Spinal cord (tissue), 10 donors: ENCODE measurements around the gene GABARAP. TPM values are rescaled to one million over a fixed set of nuclear protein-coding genes. Genes with fewer than 3 reads are reported as not detected.

Experiments
- DNase-seq, 6 donors: peaks; one replicate each; pipeline versions ENCODE4 v3.0.0 to v3.0.0-alpha.2; 2013 to 2015; ENCODE audit warnings: low spot score in 6 of 6, low read depth in 4 of 6
- H3K27ac ChIP-seq: one replicate; pipeline ENCODE4 v1.5.1; 2013; ENCODE audit warnings: low read depth, low read length, control low read depth
- H3K27me3 ChIP-seq: one replicate; pipeline ENCODE4 v1.6.1; 2013; ENCODE audit warnings: low read length; ENCODE audit not compliant: control insufficient read depth, insufficient read depth
- H3K36me3 ChIP-seq: one replicate; pipeline ENCODE4 v1.6.1; 2013; ENCODE audit warnings: low read length; ENCODE audit not compliant: control insufficient read depth, insufficient read depth
- H3K4me1 ChIP-seq: one replicate; pipeline ENCODE4 v1.6.1; 2013; ENCODE audit warnings: low read length; ENCODE audit not compliant: control insufficient read depth, insufficient read depth
- H3K4me3 ChIP-seq: one replicate; pipeline ENCODE4 v1.5.1; 2013; ENCODE audit warnings: low read depth, low read length, control low read depth
- H3K9me3 ChIP-seq: one replicate; pipeline ENCODE4 v1.6.1; 2013; ENCODE audit warnings: low read length; ENCODE audit not compliant: control insufficient read depth, insufficient read depth
- WGBS: methylation state at CpG from one replicate; pipeline ENCODE4 v1.1.5; 2013; ENCODE audit warnings: missing lambda C conversion rate; ENCODE audit not compliant: insufficient coverage; 5-methylcytosine and 5-hydroxymethylcytosine counted together
- long read RNA-seq, 4 donors: transcript quantifications; one replicate each; lab custom pipeline, GENCODE V29; 2026
- polyA plus RNA-seq, 2 donors: library from polyadenylated mRNA; unstranded; fragments of 120-200 nt; gene quantifications; one replicate each; pipeline ENCODE4 v1.2.1, GENCODE V29; 2013; ENCODE audit not compliant: insufficient read length in 2 of 2
- total RNA-seq, 2 donors: library from RNA; depleted of rRNA in 1 of 2; stranded (reverse); fragments of 120-200 nt in 1 of 2; fragments of >200 nt in 1 of 2; gene quantifications; one replicate each; pipeline versions ENCODE4 v1.2.3 to v1.2.4, GENCODE V29; 2013 to 2014
- donor health status: healthy.

GABARAP gene
- total RNA-seq = 100 to 1,000 TPM; 196 to 481 TPM
- 100 to 1,000 TPM; 431 to 461 TPM for polyA plus RNA-seq
- long read RNA-seq, donor 1, transcript GABARAP-201 (4 exons, 1,634 nt) = major isoform, 338 of 353 reads
- long read RNA-seq, donor 1, transcript GABARAP-204 (3 exons, 837 nt) = minor isoform, 11 of 353 reads
- long read RNA-seq, donor 1, partial matches to known transcripts = 0 of 353 reads
- long read RNA-seq, donor 1, other reads (novel, unspliced or antisense) = 0 of 353 reads
- long read RNA-seq, donor 2, transcript GABARAP-204 (3 exons, 837 nt) = minor isoform, 6 of 184 reads
- long read RNA-seq, donor 2, transcript GABARAP-201 (4 exons, 1,634 nt) = major isoform, 173 of 184 reads
- long read RNA-seq, donor 2, partial matches to known transcripts = 0 of 184 reads
- long read RNA-seq, donor 2, other reads (novel, unspliced or antisense) = 0 of 184 reads
- long read RNA-seq, donor 3, transcript GABARAP-201 (4 exons, 1,634 nt) = major isoform, 198 of 221 reads
- long read RNA-seq, donor 3, transcript GABARAP-205 (3 exons, 476 nt) = minor isoform, 8 of 221 reads
- long read RNA-seq, donor 3, transcript GABARAP-204 (3 exons, 837 nt) = minor isoform, 11 of 221 reads
- long read RNA-seq, donor 3, partial matches to known transcripts = 0 of 221 reads
- long read RNA-seq, donor 3, other reads (novel, unspliced or antisense) = 0 of 221 reads
- long read RNA-seq, donor 4, transcript GABARAP-201 (4 exons, 1,634 nt) = major isoform, 416 of 447 reads
- long read RNA-seq, donor 4, transcript GABARAP-204 (3 exons, 837 nt) = minor isoform, 14 of 447 reads
- long read RNA-seq, donor 4, partial matches to known transcripts = 10 of 447 reads
- long read RNA-seq, donor 4, other reads (novel, unspliced or antisense) = 0 of 447 reads

DNA sequence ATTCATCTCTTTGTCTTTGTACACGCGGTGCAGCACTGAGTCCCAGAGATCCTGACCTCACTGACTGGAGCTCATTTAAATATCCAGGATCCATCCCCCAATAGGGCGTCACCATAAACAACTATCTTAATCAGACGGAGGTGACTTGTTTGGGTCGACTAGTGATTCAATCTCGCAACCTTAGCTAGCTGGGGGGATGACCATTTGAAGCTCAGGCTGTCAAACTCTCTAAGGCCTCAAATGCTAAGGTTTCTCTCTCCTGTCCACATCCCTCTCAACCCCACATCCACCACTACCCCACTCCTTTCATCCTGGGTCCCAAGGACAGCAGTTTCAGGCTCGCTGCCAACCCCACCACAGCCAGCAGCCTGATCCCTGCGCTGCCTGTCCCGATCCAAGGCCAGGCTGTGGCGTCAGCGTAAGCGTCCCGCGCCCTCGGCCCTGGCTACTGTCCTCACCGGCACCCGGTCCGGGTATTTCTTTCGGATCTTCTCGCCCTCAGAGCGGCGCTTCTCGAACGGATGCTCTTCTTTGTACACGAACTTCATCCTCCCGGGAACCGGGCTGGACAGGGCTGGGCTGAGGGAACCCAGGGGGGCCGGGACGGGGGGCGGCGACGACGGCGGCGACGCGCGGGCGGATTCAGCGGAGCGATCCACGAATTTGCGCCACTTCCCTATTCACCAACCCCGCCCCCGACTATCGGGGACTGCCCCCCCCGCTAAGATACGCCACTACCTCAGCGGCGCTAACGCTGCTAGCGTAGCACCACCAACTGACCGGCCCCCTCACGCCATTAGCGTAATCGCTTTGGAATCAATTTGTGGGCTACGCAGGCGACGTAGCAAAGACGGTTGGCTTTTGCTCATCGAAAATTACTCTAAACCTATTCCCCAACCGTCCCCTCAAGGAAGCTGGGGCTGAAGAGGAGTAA, at the start of gene GABARAP:
Gene GABARAP, minus strand, starts transcription at position 667 of the 934 bp plus-strand sequence. Its CDS starts 119 bp downstream, at position 548.
- WGBS = 0% methylated on average over 45 of the region's 62 CpGs

DNA sequence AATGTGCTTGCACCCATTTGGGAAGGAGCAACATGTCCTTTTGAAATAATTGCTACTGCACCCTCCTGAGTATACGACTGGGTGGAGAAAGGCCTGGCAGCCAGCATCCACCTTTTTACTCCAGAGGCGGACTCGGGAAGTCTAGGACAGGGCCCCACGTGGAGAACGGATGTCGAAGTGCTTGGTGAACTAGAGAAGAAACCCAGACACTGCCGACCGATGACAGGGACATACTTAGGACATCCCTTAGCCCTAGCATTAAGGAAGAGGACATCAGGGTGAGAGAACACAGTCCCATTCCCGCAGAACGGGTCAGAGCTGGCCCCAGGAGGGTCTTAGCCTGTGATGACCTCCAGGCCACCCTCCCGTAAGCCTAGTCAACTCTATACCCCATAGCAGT, 48.4 kb upstream of the GABARAP start:
- Histone ChIP-seq H3K27me3 (peaks cover 48% of the 10 kb centered on the region), H3K4me3 (no peak overlapping the region), H3K4me1 (peaks cover 24% of the 10 kb centered on the region), H3K27ac (no peak overlapping the region), H3K36me3 (no peaks in the 10 kb centered on the region), H3K9me3 (no peaks in the 10 kb centered on the region)
- DNase-seq = no peak
- WGBS = 76% methylated on average over 9 of the region's 11 CpGs

More for the DNA sequence above, at the start of gene GABARAP:
- Histone ChIP-seq H3K27ac (peak within 1 kb of the TSS; percentile 100), H3K4me1 (peaks cover 27% of the 10 kb centered on the region), H3K9me3 (no peaks in the 10 kb centered on the region), H3K36me3 (peaks cover 43% of the 10 kb centered on the region), H3K4me3 (peak within 1 kb of the TSS; percentile 89), H3K27me3 (no peaks in the 10 kb centered on the region)
- peak; percentile 92 to 99 (median 96) for DNase-seq

DNA sequence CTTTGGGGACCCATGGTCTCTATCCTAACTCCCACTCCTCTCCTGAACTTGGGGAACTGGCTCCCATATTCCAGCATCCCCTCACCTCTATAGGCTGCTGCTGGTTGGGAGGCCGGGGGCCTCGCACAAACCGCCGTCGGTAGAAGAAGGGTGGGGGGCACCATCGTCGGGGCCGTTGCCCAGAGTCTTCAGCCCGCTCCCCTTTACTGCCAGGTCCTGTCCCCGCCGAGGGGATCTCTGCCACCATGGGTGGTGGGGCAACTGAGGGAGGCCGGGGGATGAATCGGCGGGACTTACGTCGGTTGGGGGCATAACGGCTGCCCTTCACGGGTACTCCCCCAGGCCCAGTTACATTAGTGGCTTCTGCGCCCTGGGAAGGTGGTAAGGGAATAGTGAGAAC, 47.9 kb upstream of the GABARAP start:
- Histone ChIP-seq H3K4me1 (peaks cover 22% of the 10 kb centered on the region), H3K4me3 (no peak overlapping the region), H3K27me3 (peaks cover 45% of the 10 kb centered on the region), H3K36me3 (no peaks in the 10 kb centered on the region), H3K27ac (no peak overlapping the region), H3K9me3 (no peaks in the 10 kb centered on the region)
- 80% methylated on average over 2 of the region's 19 CpGs for WGBS
- no peak for DNase-seq

GRCh38 chr17:7289256-7290032, 47.2 kb upstream of the GABARAP start:
- Histone ChIP-seq H3K36me3 (peaks cover 3% of the 10 kb centered on the region), H3K27ac (no peak overlapping the region), H3K4me1 (peaks cover 15% of the 10 kb centered on the region), H3K9me3 (no peaks in the 10 kb centered on the region), H3K4me3 (no peak overlapping the region), H3K27me3 (peaks cover 40% of the 10 kb centered on the region)
- 70% methylated on average over 17 of the region's 18 CpGs for WGBS
- no peak for DNase-seq

DNA sequence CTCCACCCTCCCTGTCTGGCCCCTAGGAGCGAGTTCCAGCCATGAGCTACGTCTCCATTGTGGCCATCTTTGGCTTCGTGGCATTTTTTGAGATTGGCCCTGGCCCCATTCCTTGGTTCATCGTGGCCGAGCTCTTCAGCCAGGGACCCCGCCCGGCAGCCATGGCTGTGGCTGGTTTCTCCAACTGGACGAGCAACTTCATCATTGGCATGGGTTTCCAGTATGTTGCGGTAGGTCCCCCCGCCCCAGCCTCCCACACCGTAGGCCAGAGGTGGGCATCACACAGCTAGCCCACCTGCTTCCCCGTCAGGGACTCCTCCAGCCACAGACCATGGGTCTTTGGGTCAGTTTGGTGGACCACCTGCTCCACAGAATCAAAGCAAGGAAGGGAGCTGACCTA, 43.4 kb upstream of the GABARAP start:
- 88% methylated on average over 9 of the region's 12 CpGs for WGBS
- H3K36me3 ChIP-seq = peaks cover 3% of the 10 kb centered on the region
- no peak for DNase-seq

GRCh38 chr17:7284911-7285310, 42.7 kb upstream of the GABARAP start:
- Histone ChIP-seq H3K27ac (no peak overlapping the region), H3K4me3 (no peak overlapping the region), H3K27me3 (peaks cover 27% of the 10 kb centered on the region), H3K9me3 (no peaks in the 10 kb centered on the region), H3K36me3 (peaks cover 3% of the 10 kb centered on the region), H3K4me1 (peaks cover 25% of the 10 kb centered on the region)
- DNase-seq = no peak
- WGBS = 94% methylated on average over 16 of the region's 16 CpGs

More for the DNA sequence above, 43.4 kb upstream of the GABARAP start:
- peaks cover 20% of the 10 kb centered on the region for H3K4me1 ChIP-seq
- no peaks in the 10 kb centered on the region for H3K9me3 ChIP-seq
- H3K27me3 ChIP-seq = peaks cover 35% of the 10 kb centered on the region
- H3K27ac ChIP-seq = no peak overlapping the region
- H3K4me3 ChIP-seq = no peak overlapping the region

GRCh38 chr17:7283471-7284216, 41.4 kb upstream of the GABARAP start:
- Histone ChIP-seq H3K27ac (no peak overlapping the region), H3K9me3 (no peaks in the 10 kb centered on the region), H3K36me3 (peaks cover 3% of the 10 kb centered on the region), H3K4me1 (peaks cover 25% of the 10 kb centered on the region), H3K4me3 (no peak overlapping the region), H3K27me3 (peaks cover 26% of the 10 kb centered on the region)
- WGBS = 93% methylated on average over 13 of the region's 18 CpGs
- DNase-seq = no peak

DNA sequence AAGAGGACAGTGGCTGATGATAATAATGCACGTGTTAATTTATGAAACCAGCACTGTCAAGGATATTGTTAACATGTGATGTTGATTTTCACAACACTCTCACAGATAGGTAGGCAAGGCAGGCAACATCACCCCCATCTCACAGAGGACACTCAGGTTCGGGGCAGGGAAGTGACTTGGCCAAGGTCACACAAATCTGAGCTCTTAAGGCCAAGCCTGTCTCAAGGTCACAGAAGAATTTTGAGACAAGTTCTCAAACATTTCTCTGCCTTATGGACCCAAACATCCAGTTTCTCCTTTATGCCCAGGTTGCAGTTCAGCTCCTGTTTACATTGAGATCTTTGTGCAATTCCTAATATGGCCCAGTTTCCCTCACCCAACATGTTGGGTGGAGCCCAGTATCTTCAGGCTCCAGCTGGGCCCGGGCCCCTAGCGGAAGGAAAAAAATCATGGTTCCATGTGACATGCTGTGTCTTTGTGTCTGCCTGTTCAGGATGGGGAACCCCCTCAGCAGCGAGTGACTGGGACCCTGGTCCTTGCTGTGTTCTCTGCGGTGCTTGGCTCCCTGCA, 40.6 kb upstream of the GABARAP start:
- Histone ChIP-seq H3K4me1 (peaks cover 25% of the 10 kb centered on the region), H3K27me3 (peaks cover 26% of the 10 kb centered on the region), H3K36me3 (peaks cover 3% of the 10 kb centered on the region), H3K9me3 (no peaks in the 10 kb centered on the region), H3K4me3 (no peak overlapping the region), H3K27ac (no peak overlapping the region)
- WGBS = 78% methylated on average over 5 of the region's 6 CpGs
- DNase-seq = no peak
